Endothelial cell of umbilical vein (primary cell): Measurements from ENCODE around the gene PLEKHA6. TPM values are rescaled to one million over a fixed set of nuclear protein-coding genes. Genes with fewer than 3 reads are reported as not detected.

Source experiments
- BruUV-seq: library from RNA; stranded (reverse); fragments of 400-500 nt; replicated peaks from 2 replicates; lab custom pipeline; 2021; lab: Mats Ljungman, UMichigan
- CTCF ChIA-PET: fragments of 300-600, 350-600 bp; sonication (Branson Sonifier 250); formaldehyde crosslinking; loops from one replicate; lab custom pipeline; 2021; ENCODE audit warnings: antibody characterized with exemption, inconsistent platforms; lab: Charles Lee
- POLR2A ChIA-PET: fragments of 300-600, 350-600 bp; sonication (Branson Sonifier 250); formaldehyde crosslinking; loops from one replicate; lab custom pipeline; 2021; ENCODE audit warnings: antibody characterized with exemption, inconsistent platforms; lab: Charles Lee
- DNase-seq: peaks from one replicate; pipeline ENCODE4 v3.0.0-alpha.2; 2011; ENCODE audit warnings: low read depth, low spot score
- FAIRE-seq: peaks from 2 replicates; lab custom pipeline; 2011; peaks lifted over from hg19 to GRCh38; lab: Jason Lieb, UNC
- H2AFZ ChIP-seq: 2 replicates; pipeline ENCODE4 v1.6.0; 2012; ENCODE audit warnings: low read depth, low read length, control low read depth, inconsistent platforms
- H3K27ac ChIP-seq: 2 replicates; pipeline ENCODE4 v1.5.1; 2011; ENCODE audit warnings: low read depth, mild to moderate bottlenecking, control low read depth, low read length, moderate library complexity; ENCODE audit not compliant: insufficient read depth
- H3K27me3 ChIP-seq, 2 experiments: 2 replicates each; pipeline versions ENCODE4 v1.6.0 to v1.6.1; 2011; ENCODE audit warnings: low read length in 2 of 2, mixed read lengths in 1 of 2; ENCODE audit not compliant: control insufficient read depth in 2 of 2, insufficient read depth in 2 of 2
- H3K36me3 ChIP-seq, 2 experiments: 2 replicates in 1 of 2; 3 replicates in 1 of 2; pipeline ENCODE4 v1.5.1; 2011; ENCODE audit warnings: low read length in 2 of 2, mild to moderate bottlenecking in 1 of 2, moderate library complexity in 1 of 2; ENCODE audit not compliant: control insufficient read depth in 2 of 2, insufficient read depth in 2 of 2; ENCODE audit errors: extremely low read depth in 1 of 2
- H3K4me1 ChIP-seq: 3 replicates; pipeline ENCODE4 v1.5.1; 2011; ENCODE audit warnings: mild to moderate bottlenecking, low read length; ENCODE audit not compliant: control insufficient read depth, insufficient read depth; ENCODE audit errors: extremely low read depth
- H3K4me2 ChIP-seq: 2 replicates; pipeline ENCODE4 v1.6.1; 2011; ENCODE audit warnings: low read length, control low read depth, mixed read lengths; ENCODE audit not compliant: insufficient read depth
- H3K4me3 ChIP-seq, 3 experiments: fragments of 200-600 bp in 1 of 3; sonication (generic), shearing (Covaris generic) in 1 of 3; replicated peaks in 1 of 3; 2 replicates each; pipeline ENCODE4 v1.5.1; 2011 to 2016; ENCODE audit warnings: control low read depth in 3 of 3, low read length in 3 of 3, mild to moderate bottlenecking in 2 of 3, inconsistent platforms in 1 of 3, low read depth in 1 of 3, moderate library complexity in 1 of 3; ENCODE audit not compliant: insufficient read depth in 1 of 3
- H3K79me2 ChIP-seq: 2 replicates; pipeline ENCODE4 v1.6.0; 2012; ENCODE audit warnings: low read length, inconsistent platforms; ENCODE audit not compliant: control insufficient read depth, insufficient read depth
- H3K9ac ChIP-seq: replicated peaks from 2 replicates; pipeline ENCODE3; 2011; ENCODE audit warnings: low read length, control low read depth; ENCODE audit not compliant: insufficient read depth; ENCODE audit errors: extremely low read depth
- H3K9me1 ChIP-seq: replicated peaks from 3 replicates; pipeline ENCODE4 v1.6.0; 2011; ENCODE audit warnings: mild to moderate bottlenecking, low read length; ENCODE audit not compliant: control insufficient read depth, insufficient read depth; ENCODE audit errors: extremely low read depth
- H3K9me3 ChIP-seq: replicated peaks from 2 replicates; pipeline ENCODE4 v1.5.1; 2012; ENCODE audit warnings: low read length, inconsistent platforms; ENCODE audit not compliant: control insufficient read depth, insufficient read depth
- H4K20me1 ChIP-seq: replicated peaks from 2 replicates; pipeline ENCODE3; 2011; ENCODE audit warnings: mild to moderate bottlenecking, low read length; ENCODE audit not compliant: control insufficient read depth, insufficient read depth; ENCODE audit errors: extremely low read depth
- EZH2 ChIP-seq: IDR thresholded peaks from 2 replicates; pipeline ENCODE4 v1.6.1; 2012; ENCODE audit warnings: borderline replicate concordance, low read depth, mild to moderate bottlenecking, moderate library complexity, low read length, inconsistent platforms; ENCODE audit not compliant: severe bottlenecking
- FOS ChIP-seq: IDR thresholded peaks from 2 replicates; pipeline ENCODE4 v1.6.1; 2011; ENCODE audit warnings: mild to moderate bottlenecking, low read length, moderate library complexity, borderline replicate concordance; ENCODE audit not compliant: insufficient read depth
- GATA2 ChIP-seq: IDR thresholded peaks from 2 replicates; pipeline ENCODE4 v1.7.0; 2011; ENCODE audit warnings: low read depth, mild to moderate bottlenecking, moderate library complexity, mixed read lengths, low read length; ENCODE audit not compliant: insufficient read length, insufficient read depth
- JUN ChIP-seq: IDR thresholded peaks from 2 replicates; pipeline ENCODE4 v1.6.1; 2011; ENCODE audit warnings: borderline replicate concordance, low read depth; ENCODE audit not compliant: insufficient read length, insufficient read depth
- MYC ChIP-seq: IDR thresholded peaks from one replicate; pipeline ENCODE4 v1.6.1; 2011; ENCODE audit warnings: mild to moderate bottlenecking, low read depth, low read length
- POLR2A ChIP-seq: IDR thresholded peaks from 2 replicates; pipeline ENCODE4 v1.6.1; 2012; ENCODE audit warnings: low read depth, mild to moderate bottlenecking, control low read depth, low read length
- POLR2AphosphoS5 ChIP-seq: IDR thresholded peaks from 2 replicates; pipeline ENCODE4 v1.6.1; 2012; ENCODE audit warnings: low read depth, mild to moderate bottlenecking, control low read depth, low read length, moderate library complexity; ENCODE audit not compliant: insufficient read depth
- dilution Hi-C: fragments of 300-500 bp; cut with MboI; formaldehyde crosslinking; loops from one replicate; pipeline ENCODE4 v1.15.0; 2019; ENCODE audit warnings: low sequenced_read_pairs; ENCODE audit not compliant: extremely low pct_ligation_motif_present
- intact Hi-C: fragments of 100-400 bp; cut with micrococcal nuclease; formaldehyde crosslinking; loops from one replicate; pipeline ENCODE4 v1.10.0; 2022
- polyA plus RNA-seq, 4 experiments: library from polyadenylated mRNA; depleted of rRNA in 3 of 4; stranded (reverse) in 3 of 4; unstranded in 1 of 4; fragments of >200 nt; gene quantifications; 2 replicates each; pipeline versions ENCODE4 v1.2.1 to v1.2.3, GENCODE V29; 2011 to 2012; ENCODE audit warnings: missing spikeins in 1 of 4
- total RNA-seq: library from RNA; stranded (reverse); gene quantifications from 2 replicates; pipeline ENCODE4 v1.2.3, GENCODE V29; 2021
- TF ChIP-seq, protein P1 (sequence below): IDR thresholded peaks from 2 replicates; pipeline ENCODE4 v1.6.1; 2011; ENCODE audit not compliant: insufficient read depth, insufficient read length
- TF ChIP-seq, protein P2 (sequence below), 2 donors: IDR thresholded peaks; 1 replicate in 1 of 2; 2 replicates in 1 of 2; pipeline ENCODE4 v1.5.1; 2011; ENCODE audit warnings: low read length in 2 of 2, mild to moderate bottlenecking in 2 of 2, moderate library complexity in 2 of 2, control low read depth in 1 of 2, inconsistent platforms in 1 of 2, low read depth in 1 of 2; ENCODE audit not compliant: insufficient read depth in 1 of 2; ENCODE audit errors: extremely low read depth in 1 of 2

The PLEKHA6 gene
- total and polyA plus RNA-seq, 2 donors (not counting 3 experiments of a cell fraction or from before 2014, with no cell fraction given): 2.1 to 15.0 TPM

DNA sequence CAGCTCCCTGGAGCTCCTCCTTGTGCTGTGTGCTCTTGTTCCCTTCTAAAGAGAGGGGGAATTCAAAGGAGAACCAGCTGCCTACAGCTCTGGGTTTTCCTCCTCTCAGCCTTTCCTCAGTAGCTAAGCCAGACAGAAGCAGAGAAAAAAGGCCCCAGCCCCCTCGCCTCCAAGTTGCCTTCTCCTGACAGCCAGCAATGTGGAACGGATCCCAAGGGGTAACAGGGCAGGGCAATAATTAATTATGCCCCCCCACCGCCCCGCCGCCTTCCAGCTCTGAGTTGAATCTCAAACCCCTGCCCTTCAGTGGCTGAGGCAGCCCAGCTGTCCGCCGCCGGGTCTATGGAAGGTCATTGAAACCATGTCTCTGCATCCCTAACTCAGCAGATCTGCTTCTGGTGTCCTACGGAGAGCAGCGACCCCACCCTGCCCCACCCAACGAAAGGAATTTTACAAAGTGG lies 76.9 kb downstream of the PLEKHA6 start:
- H3K4me2 ChIP-seq: no peak overlapping the region
- DNase-seq (no peak), FAIRE-seq (no peak)
- no peaks in the 10 kb centered on the region for H3K9me1 ChIP-seq
- H3K27ac ChIP-seq: no peak overlapping the region
- no peaks in the 10 kb centered on the region for H3K9me3 ChIP-seq
- intact Hi-C loops: no loop called here
- CTCF ChIA-PET: interaction anchor here (0.9 to 2.1 kb wide), 7 partner anchors 12 to 120 kb away, joined by 3 to 9 read pairs (median 3); partner anchors contain the start of gene GOLT1A
- TF ChIP-seq, protein P1, sequence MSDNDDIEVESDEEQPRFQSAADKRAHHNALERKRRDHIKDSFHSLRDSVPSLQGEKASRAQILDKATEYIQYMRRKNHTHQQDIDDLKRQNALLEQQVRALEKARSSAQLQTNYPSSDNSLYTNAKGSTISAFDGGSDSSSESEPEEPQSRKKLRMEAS: no peak
- TF ChIP-seq JUN (no peak), POLR2A (no peak), EZH2 (no peak), MYC (no peak)
- H3K27me3 ChIP-seq: no peaks in the 10 kb centered on the region
- no peaks in the 10 kb centered on the region for H3K79me2 ChIP-seq
- H3K36me3 ChIP-seq: no peaks in the 10 kb centered on the region
- POLR2A ChIA-PET: no interaction called here
- no TSS peak for BruUV-seq
- H3K4me3 ChIP-seq: no peak overlapping the region
- no peaks in the 10 kb centered on the region for H4K20me1 ChIP-seq
- H2AFZ ChIP-seq: no peak overlapping the region
- H3K4me1 ChIP-seq: peaks cover 5% of the 10 kb centered on the region
- dilution Hi-C loops: no loop called here
- no peak overlapping the region for H3K9ac ChIP-seq

DNA sequence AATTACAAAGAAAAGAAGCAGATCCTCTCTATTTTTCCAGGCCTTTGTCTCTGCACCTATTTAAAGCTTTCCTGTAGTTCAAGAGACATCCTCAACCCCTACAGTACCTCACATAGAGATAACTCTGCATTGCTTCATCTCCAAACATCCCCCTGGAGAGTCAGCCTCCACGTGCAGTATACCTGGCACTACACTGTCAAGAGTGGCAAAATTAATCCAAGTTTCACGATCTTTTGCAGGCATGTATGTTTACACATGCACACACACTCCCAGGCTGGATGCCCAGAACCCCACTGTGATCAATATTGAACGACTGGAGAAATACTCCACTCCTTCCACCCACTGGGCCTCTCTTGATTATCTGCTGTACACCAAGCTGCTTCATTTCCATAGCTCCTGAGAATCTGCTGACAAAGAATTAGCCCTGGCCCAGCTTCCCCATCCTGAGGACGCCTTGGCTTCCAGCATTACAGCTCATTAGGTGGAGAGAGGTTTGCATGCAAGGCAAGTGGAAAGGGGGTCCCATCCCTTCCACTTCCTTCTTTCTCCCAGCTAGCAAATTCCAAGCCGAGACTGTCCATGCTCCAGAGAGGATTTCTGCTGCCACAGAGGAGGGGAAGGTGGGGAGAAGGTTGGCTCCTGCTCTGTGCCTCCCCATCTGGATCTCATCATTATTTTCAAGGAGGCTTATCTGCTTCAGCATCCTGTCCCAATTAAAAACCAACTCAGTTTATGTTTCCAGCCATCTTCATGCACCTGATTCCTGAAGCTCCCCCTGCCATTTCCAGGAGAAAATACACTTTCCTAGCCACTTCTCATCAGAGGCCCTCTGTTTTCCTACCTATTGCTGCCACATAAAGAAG lies 79.4 kb downstream of the PLEKHA6 start:
- intact Hi-C loops: no loop called here
- H4K20me1 ChIP-seq: no peaks in the 10 kb centered on the region
- no peak overlapping the region for H3K9ac ChIP-seq
- no peaks in the 10 kb centered on the region for H3K9me3 ChIP-seq
- no TSS peak for BruUV-seq
- no peaks in the 10 kb centered on the region for H3K79me2 ChIP-seq
- H3K9me1 ChIP-seq: no peaks in the 10 kb centered on the region
- no peaks in the 10 kb centered on the region for H3K36me3 ChIP-seq
- H2AFZ ChIP-seq: no peak overlapping the region
- no peaks in the 10 kb centered on the region for H3K27me3 ChIP-seq
- no peak for FAIRE-seq
- ChIA-PET CTCF (interaction anchor here (0.6 to 2.1 kb wide), 4 partner anchors 22 to 223 kb away, joined by 3 to 7 read pairs (median 4); no protein-coding TSS in a partner anchor), POLR2A (no interaction called here)
- DNase-seq: no peak
- dilution Hi-C loops: no loop called here
- no peak overlapping the region for H3K4me2 ChIP-seq
- H3K4me3 ChIP-seq: no peak overlapping the region
- TF ChIP-seq POLR2AphosphoS5 (no peak), JUN (no peak), EZH2 (no peak), FOS (no peak), POLR2A (no peak), GATA2 (no peak), MYC (no peak)
- TF ChIP-seq, protein P1: no peak
- TF ChIP-seq, protein P2, sequence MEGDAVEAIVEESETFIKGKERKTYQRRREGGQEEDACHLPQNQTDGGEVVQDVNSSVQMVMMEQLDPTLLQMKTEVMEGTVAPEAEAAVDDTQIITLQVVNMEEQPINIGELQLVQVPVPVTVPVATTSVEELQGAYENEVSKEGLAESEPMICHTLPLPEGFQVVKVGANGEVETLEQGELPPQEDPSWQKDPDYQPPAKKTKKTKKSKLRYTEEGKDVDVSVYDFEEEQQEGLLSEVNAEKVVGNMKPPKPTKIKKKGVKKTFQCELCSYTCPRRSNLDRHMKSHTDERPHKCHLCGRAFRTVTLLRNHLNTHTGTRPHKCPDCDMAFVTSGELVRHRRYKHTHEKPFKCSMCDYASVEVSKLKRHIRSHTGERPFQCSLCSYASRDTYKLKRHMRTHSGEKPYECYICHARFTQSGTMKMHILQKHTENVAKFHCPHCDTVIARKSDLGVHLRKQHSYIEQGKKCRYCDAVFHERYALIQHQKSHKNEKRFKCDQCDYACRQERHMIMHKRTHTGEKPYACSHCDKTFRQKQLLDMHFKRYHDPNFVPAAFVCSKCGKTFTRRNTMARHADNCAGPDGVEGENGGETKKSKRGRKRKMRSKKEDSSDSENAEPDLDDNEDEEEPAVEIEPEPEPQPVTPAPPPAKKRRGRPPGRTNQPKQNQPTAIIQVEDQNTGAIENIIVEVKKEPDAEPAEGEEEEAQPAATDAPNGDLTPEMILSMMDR (IDR thresholded peaks at IDR 0.05; ENCODE audit: extremely low read depth in 1 of 2, insufficient read depth in 1 of 2, low read depth in 1 of 2, low read length in 2 of 2): no peak
- no peaks in the 10 kb centered on the region for H3K4me1 ChIP-seq
- H3K27ac ChIP-seq: no peak overlapping the region
